Esophagus squamous epithelium (tissue), 5 donors: ENCODE data around the gene SCAI. TPM values are rescaled to one million over a fixed set of nuclear protein-coding genes. Genes with fewer than 3 reads are reported as not detected.

Experiments
- DNase-seq: peaks from one replicate; lab custom pipeline; 2025; lab: John Stamatoyannopoulos, UW
- H3K27ac ChIP-seq, 4 donors: fragments of 200-600 bp; sonication (generic); one replicate each; pipeline ENCODE4 v1.5.1; 2016 to 2019; ENCODE audit warnings: mild to moderate bottlenecking in 1 of 4
- H3K27me3 ChIP-seq, 4 donors: fragments of 200-600 bp; sonication (generic); 1 replicate in 3 of 4; 2 replicates in 1 of 4; pipeline versions ENCODE4 v1.5.1 to v1.6.0; 2017 to 2021; ENCODE audit warnings: antibody characterized with exemption in 1 of 4
- H3K36me3 ChIP-seq, 3 donors: fragments of 200-600 bp; sonication (generic); one replicate each; pipeline ENCODE4 v1.5.1; 2016 to 2019
- H3K4me1 ChIP-seq, 3 donors: fragments of 200-600 bp; sonication (generic); one replicate each; pipeline ENCODE4 v1.5.1; 2017 to 2019
- H3K4me3 ChIP-seq, 4 donors: fragments of 200-600 bp; sonication (generic); 1 replicate in 3 of 4; 2 replicates in 1 of 4; pipeline ENCODE4 v1.5.1; 2016 to 2019; ENCODE audit warnings: mild to moderate bottlenecking in 2 of 4, moderate library complexity in 1 of 4
- H3K9me3 ChIP-seq, 3 donors: fragments of 200-600 bp; sonication (generic); one replicate each; pipeline ENCODE4 v1.5.1; 2016 to 2019
- POLR2A ChIP-seq, 4 donors: fragments of 450-650 bp; IDR thresholded peaks; one replicate each; pipeline ENCODE4 v1.6.1; 2017; ENCODE audit warnings: antibody characterized with exemption in 4 of 4, mild to moderate bottlenecking in 4 of 4, moderate library complexity in 3 of 4
- WGBS, 2 donors: methylation state at CpG; one replicate each; pipeline ENCODE4 v1.1.5; 2018; 5-methylcytosine and 5-hydroxymethylcytosine counted together
- intact Hi-C: fragments of 100-400 bp; cut with DNase I; formaldehyde crosslinking; loops from one replicate; pipeline ENCODE4 v1.15.0; 2022
- total RNA-seq, 4 donors: library from RNA; depleted of rRNA; stranded (reverse); fragments of >200 nt; gene quantifications; one replicate each; pipeline ENCODE4 v1.1.0, GENCODE V29; 2016
- TF ChIP-seq, protein P1 (sequence below), 6 experiments: fragments of 450-650 bp in 4 of 6; fragments of 200-600 bp in 2 of 6; sonication (generic) in 2 of 6; IDR thresholded peaks; one replicate each; pipeline ENCODE4 v1.5.1; 2016 to 2019; ENCODE audit warnings: antibody characterized with exemption in 6 of 6, mild to moderate bottlenecking in 4 of 6, moderate library complexity in 4 of 6
- donor health status: DM: yes; HTN: yes; CAD: no.

Gene SCAI
- total RNA-seq, 4 donors from 2014 or later, result 3.3 to 9.9 (median 5.3) TPM

DNA sequence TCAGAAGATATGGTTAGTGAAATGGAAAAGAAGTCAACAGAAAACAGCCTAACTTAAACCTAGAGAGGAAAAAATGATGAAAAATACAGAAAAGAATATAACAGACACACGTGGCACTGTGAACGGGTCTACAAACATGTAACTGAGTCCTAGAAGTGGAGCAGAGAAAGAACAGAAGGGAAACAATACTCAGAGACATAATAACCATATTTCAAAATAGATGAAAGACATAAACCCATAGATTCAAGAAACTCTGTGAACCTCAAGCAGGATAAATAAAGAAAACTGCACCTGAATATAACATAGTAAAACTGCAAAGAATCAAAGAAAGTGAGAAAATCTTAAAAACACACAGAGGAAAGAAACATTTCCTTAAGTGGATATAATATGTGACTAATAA, 134.7 kb downstream of the SCAI start:
- Histone ChIP-seq H3K27ac (no peak overlapping the region), H3K4me3 (no peak overlapping the region), H3K36me3 (peaks cover 0 to 13% (median 0%) of the 10 kb centered on the region in 3 donors), H3K4me1 (no peaks in the 10 kb centered on the region), H3K27me3 (no peaks in the 10 kb centered on the region), H3K9me3 (no peaks in the 10 kb centered on the region)
- 82 to 91% methylated on average over 2 of the region's 2 CpGs for WGBS, 2 donors
- TF ChIP-seq POLR2A (IDR thresholded peaks at IDR 0.05), result no peak
- TF ChIP-seq, protein P1, sequence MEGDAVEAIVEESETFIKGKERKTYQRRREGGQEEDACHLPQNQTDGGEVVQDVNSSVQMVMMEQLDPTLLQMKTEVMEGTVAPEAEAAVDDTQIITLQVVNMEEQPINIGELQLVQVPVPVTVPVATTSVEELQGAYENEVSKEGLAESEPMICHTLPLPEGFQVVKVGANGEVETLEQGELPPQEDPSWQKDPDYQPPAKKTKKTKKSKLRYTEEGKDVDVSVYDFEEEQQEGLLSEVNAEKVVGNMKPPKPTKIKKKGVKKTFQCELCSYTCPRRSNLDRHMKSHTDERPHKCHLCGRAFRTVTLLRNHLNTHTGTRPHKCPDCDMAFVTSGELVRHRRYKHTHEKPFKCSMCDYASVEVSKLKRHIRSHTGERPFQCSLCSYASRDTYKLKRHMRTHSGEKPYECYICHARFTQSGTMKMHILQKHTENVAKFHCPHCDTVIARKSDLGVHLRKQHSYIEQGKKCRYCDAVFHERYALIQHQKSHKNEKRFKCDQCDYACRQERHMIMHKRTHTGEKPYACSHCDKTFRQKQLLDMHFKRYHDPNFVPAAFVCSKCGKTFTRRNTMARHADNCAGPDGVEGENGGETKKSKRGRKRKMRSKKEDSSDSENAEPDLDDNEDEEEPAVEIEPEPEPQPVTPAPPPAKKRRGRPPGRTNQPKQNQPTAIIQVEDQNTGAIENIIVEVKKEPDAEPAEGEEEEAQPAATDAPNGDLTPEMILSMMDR (IDR thresholded peaks at IDR 0.05), result no peak
- DNase-seq, result no peak
- intact Hi-C loops, result no loop called here

DNA sequence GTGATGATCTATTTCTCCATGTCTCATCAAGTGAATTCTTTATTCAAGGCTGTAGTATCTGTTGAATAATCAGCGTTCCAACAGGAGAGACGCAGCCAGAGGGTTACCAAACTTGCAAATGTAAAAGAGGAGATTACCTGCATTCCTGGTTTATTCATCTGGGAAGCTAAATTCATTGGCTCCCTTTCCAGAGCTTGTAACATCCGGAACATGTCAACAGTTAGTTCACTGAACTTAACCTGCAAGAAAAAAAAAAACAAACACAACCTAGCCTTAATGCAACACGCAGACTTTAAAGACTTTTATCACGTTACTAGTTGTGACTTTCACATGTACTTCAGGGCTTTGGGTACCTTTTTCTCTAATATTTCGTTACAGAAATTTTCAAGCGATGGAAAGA, 140.0 kb downstream of the SCAI start:
- peaks cover 0 to 29% (median 0%) of the 10 kb centered on the region in 3 donors for H3K36me3 ChIP-seq
- H3K4me3 ChIP-seq, result no peak overlapping the region
- no peak overlapping the region for H3K27ac ChIP-seq
- intact Hi-C loops, result no loop called here
- WGBS, 2 donors, result 84 to 91% methylated on average over 7 of the region's 7 CpGs
- H3K9me3 ChIP-seq, result no peaks in the 10 kb centered on the region
- H3K27me3 ChIP-seq, result no peaks in the 10 kb centered on the region
- DNase-seq, result no peak
- no peaks in the 10 kb centered on the region for H3K4me1 ChIP-seq
- TF ChIP-seq, protein P1 (IDR thresholded peaks at IDR 0.05), result no peak
- TF ChIP-seq POLR2A (IDR thresholded peaks at IDR 0.05), result no peak

DNA sequence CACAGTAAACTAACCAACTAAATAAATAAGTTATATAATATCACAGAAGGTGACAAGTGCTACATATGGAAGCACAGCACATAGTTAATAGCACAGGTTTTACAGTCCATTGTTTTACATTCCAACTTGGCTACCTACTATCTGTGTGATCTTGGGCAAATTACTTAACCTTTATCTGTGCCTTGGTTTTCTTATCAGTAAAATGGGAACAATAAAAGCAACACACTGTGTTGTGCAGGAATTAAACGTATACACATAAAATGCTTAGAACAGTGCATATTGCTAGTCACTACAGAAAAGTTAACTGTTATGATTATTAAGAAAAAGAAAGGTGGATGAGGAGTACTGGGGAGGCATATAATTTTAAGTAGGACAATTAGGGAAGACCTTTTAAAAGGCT, 159.6 kb downstream of the SCAI start:
- no peak for DNase-seq
- no peaks in the 10 kb centered on the region for H3K4me1 ChIP-seq
- H3K27ac ChIP-seq, result no peak overlapping the region
- TF ChIP-seq, protein P1 (IDR thresholded peaks at IDR 0.05), result no peak
- no peak for TF ChIP-seq POLR2A (IDR thresholded peaks at IDR 0.05)
- H3K9me3 ChIP-seq, result no peaks in the 10 kb centered on the region
- peaks cover 0 to 10% (median 0%) of the 10 kb centered on the region in 3 donors for H3K36me3 ChIP-seq
- H3K4me3 ChIP-seq, result no peak overlapping the region
- intact Hi-C loops, result no loop called here
- 95 to 100% methylated on average over 1 of the region's 1 CpG for WGBS, 2 donors
- H3K27me3 ChIP-seq, result no peaks in the 10 kb centered on the region

DNA sequence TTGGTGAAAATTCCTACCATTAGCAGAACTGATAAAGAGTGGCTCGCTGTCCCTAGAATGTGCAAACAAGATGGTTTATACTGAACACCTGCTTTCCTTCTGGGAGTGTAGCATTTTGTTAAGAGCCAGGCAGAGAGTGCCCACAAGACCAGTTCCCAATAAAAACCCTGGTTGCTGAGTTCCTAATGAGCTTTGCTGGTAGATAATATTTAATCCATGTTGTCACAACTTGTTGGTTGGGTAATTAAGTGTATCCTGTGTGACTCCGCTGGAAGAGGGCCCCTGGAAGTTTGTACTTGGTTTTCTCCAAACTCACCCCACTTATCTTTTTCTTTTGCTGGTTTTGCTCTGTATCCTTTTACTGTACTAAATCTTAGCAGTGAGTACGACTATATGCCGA, 162.9 kb downstream of the SCAI start:
- H3K4me1 ChIP-seq, result no peaks in the 10 kb centered on the region
- H3K4me3 ChIP-seq, result no peak overlapping the region
- no peak overlapping the region for H3K27ac ChIP-seq
- no peaks in the 10 kb centered on the region for H3K27me3 ChIP-seq
- intact Hi-C loops, result no loop called here
- 85 to 88% methylated on average over 4 of the region's 4 CpGs for WGBS, 2 donors
- TF ChIP-seq, protein P1 (IDR thresholded peaks at IDR 0.05), result no peak
- no peak for TF ChIP-seq POLR2A (IDR thresholded peaks at IDR 0.05)
- peaks cover 0 to 9% (median 0%) of the 10 kb centered on the region in 3 donors for H3K36me3 ChIP-seq
- DNase-seq, result no peak
- no peaks in the 10 kb centered on the region for H3K9me3 ChIP-seq

DNA sequence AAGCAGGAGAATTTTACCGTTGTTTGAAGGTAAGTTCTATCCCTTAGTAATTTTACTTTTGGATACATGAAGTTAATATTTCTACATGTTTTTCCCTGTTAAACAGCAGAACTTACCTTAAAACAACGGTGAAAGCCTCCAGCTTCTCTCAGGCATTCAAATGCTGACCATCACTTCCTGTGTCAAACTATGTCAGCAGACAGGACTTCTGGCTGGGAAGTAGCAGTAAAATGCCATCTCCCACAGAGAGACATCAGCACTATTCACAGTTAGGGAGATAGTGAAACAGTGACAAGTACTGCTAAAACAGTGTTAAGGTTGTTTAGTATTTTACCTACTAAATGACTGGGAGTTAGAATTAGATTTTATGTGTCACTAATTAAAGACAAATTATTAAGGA, 168.2 kb downstream of the SCAI start:
- no peak for DNase-seq
- Histone ChIP-seq H3K27me3 (no peaks in the 10 kb centered on the region), H3K27ac (no peak overlapping the region), H3K4me1 (no peaks in the 10 kb centered on the region), H3K9me3 (no peaks in the 10 kb centered on the region), H3K36me3 (peaks cover 0 to 26% (median 0%) of the 10 kb centered on the region in 3 donors), H3K4me3 (no peak overlapping the region)
- WGBS, 2 donors, result 58 to 66% methylated on average over 2 of the region's 2 CpGs
- no peak for TF ChIP-seq POLR2A (IDR thresholded peaks at IDR 0.05)
- TF ChIP-seq, protein P1 (IDR thresholded peaks at IDR 0.05), result no peak
- intact Hi-C loops, result no loop called here
